ENCODE results near the gene TUBB.
"Not testable (repeated sequence)": the region's sequence is repeated elsewhere in the genome, so short reads cannot be mapped to it uniquely, and the experiment has no call there.

Gene TUBB

DNA sequence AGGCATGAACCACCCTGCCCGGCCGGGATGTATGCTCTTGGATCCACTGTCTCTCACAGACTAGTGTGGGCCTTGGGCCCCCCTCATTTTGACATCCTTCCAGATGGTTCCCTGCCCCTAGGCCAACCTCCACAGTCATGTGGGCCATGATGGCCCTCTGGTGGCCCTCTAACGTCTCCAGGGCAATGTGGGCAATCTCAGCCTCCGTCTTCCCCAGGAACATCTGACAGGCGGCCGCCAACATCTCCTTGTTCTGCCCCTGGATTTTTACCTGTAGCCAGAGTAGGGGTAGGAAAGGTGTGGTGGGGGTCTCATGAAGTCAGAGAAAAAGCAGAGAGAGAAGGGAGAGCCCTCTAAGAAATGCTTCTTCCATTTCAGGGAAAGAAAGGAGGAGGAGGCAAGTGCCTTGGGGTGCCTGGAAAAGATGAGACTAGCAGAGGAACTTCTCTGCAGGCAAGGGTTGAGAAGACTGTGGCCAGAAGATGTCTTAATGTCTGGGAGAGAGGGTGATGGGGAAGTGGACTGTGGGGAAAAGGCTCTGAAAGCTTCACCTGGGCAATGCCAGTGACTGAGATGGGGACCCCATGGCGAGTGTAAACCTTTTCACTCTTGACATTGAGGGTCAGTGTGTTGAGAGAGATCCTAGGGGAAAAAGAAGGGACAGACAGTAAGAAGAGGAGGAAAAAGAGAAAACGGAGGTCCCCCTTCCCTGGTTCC, 21.1 kb downstream of the TUBB start:
- no peak for DNase-seq

DNA sequence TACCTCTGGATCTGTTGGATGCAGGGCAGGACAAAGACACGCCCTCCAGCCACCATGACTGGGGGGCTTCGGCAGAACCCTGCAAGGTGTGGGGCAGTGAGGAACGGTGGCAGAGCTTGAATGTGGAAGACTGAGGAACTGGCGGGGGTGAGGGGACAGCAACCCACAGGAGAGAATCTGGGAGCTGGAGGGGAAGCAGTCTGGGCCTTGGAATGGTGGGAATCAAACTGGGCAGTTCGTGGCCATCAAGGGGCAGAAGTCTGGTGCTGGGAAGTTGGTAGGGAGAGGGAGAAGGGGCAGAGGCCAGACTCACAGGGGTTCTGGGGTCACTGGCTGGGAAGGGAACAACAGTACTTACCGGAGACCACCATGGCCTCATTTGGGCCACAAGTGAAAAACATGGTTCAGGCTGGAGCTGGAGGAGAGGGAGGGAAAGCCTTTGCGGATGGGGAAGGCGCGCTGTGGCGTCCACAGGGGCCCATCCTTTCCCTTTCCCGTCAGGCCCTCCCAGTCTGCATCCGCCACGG, 21.7 kb downstream of the TUBB start:
- no peak for DNase-seq

GRCh38 chr6:30742316-30743098, 22.4 kb downstream of the TUBB start, which contains the start of gene FLOT1:
FLOT1 (minus strand) TSS chr6:30742687; CDS start chr6:30742189, 498 bp downstream.
- DNase-seq: peak; percentile 99

GRCh38 chr6:30743099-30744053, 23.2 kb downstream of the TUBB start:
- DNase-seq: peak; percentile 67

DNA sequence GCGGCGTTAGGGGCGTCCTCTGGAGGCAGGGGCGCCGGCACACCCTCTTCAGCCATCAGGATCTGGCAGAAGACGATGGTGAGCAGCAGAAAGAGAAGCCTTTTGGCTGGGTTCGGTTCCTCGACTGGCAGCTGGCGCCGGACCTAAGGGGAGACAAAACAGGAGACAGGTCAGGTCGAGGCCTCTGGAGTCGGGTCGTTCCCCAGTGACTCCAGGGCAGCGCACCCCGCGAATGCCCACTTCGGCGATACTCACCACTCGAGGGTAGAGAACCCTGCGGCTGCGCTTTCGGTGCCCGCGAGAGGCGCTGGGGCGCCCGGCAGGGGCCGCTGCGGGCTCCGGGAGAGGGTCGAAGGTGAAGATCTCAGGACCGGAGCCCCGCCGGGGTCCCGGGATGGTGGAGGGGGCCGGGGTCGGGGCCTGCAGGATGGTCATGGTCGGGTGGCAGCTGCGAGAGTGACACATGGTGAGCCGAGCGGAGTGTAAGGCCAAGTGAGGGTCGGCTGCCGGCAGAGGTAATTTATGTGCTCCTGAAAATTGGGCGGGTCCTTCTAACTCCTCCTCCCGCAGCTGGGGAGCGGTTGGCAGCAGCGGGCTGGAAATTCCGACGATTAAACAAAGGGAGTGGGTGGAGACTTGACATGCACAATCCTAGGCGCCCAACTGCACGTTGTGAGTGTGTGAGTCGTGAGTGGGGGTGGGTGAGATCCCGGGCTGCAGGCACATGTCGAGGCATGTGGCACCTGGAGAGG, 24.1 kb downstream of the TUBB start, which contains the start of gene IER3:
TSS of gene IER3 (minus strand) at position 494 of the 752 bp plus-strand sequence. CDS start at position 465, 29 bp downstream.
- peak; percentile 93 for DNase-seq

GRCh38 chr6:30747300-30747687, 27.1 kb downstream of the TUBB start:
- no peak for DNase-seq

DNA sequence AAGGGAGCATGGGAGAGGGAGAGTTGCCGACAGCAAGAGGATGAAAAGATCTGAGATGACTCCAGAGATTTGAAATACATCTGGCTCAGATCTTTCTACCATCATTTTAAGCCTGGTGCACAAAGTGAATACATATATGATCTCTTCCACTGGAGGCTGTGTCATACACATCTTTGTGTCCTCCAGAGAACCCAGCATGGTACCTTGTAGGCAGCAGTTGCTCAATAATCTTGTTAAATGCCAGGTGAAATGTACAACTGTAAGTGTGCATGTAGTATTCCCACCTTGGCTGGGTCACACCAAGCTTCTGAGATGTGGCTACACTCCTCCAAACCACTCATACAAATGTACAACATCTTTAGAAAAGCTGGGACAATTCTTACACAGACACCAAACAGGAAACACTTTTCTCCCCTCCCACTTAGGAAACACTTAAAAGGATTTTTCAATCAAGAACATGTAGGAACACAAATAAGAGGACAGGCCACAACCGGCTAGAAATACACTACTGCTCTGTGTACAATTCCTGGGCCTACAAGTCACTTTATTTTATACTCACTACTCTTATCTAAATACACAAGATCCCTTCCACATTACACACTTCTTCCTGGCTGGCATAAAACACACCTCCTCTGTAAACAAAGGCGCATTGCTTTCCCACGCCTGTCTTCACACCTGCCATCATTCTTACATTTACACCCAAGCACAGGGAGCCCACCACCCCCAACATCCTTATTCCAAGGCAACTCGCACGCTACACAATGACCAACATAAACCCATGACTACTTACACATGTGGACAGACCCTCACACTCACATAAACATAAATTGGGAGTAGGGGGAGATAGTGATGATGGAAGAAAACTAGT, 28.0 kb downstream of the TUBB start:
- no peak for DNase-seq

- no peak for DNase-seq
Observed at GRCh38 chr6:30748851-30749540, 28.8 kb downstream of the TUBB start.

DNA sequence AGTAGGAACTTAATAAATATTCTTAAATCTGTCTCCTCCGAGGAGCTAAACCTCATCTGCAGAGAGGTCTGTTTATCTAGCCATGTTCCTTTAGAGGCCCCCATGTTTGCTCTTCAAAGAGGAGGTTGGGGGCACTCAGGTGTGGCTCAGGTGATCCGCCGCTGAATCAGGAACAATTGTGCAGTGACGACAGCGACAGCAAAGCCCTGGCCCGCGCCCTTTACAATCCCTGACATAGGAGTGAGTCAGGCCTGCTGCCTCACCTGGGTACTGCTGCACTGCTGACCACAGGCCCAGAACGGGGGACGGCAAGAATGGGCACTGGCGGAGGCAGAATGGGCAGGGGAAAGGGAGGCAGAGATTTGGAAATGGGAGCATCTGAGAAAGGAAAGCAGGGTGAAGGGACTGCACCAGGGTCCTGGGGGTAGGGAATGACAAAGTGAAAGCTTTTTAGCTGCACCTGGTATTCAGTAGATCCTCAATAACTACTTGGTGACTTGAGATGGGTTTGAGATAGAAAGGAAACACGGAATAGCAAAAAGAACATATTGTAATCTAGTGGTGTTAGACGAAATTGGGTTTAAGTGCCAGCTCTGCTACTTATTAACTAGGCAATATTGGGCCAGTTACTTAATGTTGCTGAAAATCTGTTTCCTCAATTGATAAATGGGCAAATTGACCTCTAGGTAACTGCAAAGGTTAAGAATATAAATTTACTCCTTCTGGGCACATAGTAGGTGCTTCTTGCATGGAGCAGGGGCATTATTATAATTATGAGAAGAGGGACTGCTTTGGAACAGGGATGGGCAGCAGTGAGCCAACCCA, 29.6 kb downstream of the TUBB start:
- DNase-seq: no peak

- DNase-seq: no peak
Observed at GRCh38 chr6:30750379-30750668, 30.2 kb downstream of the TUBB start.

GRCh38 chr6:30752157-30752927, 32.2 kb downstream of the TUBB start:
- DNase-seq: no peak

DNA sequence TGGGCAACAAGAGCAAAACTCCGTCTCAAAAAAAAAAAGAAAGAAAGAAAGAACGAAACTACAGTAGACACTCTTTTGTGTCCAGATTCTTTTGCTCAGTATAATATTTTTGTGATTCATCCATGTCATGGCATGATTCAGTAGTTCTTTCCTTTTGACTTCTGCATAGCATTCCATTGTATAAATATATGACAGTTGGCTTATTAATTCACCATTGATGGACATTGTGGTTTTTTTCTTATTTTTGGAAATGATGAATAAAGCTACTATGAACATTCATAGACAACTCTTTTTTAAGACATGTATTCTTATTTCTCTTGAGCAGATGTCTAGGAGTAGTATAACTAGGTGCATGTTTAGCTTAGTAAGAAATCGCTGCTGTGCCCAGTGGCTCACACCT, 34.5 kb downstream of the TUBB start:
- no peak for DNase-seq

DNA sequence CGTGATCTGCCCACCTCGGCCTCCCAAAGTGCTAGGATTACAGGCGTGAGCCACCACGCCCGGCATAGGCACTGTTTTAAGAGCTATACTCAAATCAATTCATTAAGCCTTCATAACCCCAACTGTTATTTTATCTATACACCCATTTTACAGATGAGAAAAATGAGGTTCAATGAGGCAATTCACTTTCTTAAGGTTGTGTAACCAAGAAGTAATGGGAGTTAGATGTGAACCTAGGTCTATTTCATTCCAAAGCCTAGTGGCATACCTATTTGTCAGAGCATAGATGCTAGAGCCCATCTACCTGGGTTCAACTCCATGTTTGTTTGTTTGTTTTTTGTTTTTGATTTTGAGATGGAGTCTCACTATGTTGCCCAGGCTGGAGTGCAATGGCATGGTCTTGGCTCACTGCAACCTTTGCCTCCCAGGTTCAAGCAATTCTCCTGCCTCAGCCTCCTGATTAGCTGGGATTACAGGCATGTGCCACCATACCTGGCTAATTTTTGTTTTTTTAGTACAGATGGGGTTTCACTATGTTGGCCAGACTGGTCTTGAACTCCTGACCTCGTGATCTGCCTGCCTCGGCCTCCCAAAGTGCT, 36.4 kb downstream of the TUBB start:
- not testable (repeated sequence) for DNase-seq

DNA sequence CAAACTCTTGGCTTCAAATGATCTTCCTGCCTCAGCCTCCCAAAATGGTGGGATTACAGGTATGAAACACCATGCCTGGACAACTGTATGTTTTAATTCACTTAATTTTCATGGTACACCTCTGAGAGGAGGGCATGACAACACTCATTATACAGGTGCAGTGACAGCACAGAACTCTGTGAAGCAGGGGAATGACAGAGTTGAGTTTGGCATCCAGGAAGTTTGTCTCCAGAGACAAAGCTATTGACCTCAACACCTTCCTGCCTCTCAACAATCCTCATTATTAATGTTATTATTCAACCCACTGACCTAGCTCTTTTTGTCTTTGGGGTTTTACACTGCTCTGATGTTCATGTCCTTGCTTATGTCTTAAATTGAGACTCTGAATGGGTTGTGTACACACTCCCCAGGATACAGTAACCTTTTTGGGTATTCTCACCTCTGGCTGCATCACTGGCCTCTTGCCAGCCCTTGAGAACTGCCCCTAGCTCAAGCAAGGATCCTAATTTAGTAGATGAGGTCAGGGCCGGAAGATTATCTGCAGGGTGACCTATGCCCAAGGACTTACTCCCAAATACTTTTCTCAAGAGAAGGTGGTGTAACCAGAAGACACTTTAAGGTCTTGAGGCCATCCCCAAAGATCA, 37.2 kb downstream of the TUBB start:
- no peak for DNase-seq

GRCh38 chr6:30759575-30760239, 39.6 kb downstream of the TUBB start:
- no peak for DNase-seq

- DNase-seq: no peak
Observed at GRCh38 chr6:30760549-30760948, 40.4 kb downstream of the TUBB start.

- no peak for DNase-seq
Observed at GRCh38 chr6:30761791-30762429, 41.8 kb downstream of the TUBB start.

Measured in activated CD4-positive, alpha-beta T cell treated with anti-CD3 and anti-CD28 coated beads, Interleukin-10, Interleukin-2, amounts not matched to agents 100 ng/mL and 50 ng/mL, durations not matched to agents 16 hours and 8 hours (primary cell).